Activated naive CD8-positive, alpha-beta T cell treated with anti-CD3 and anti-CD28 coated beads, Interleukin-2, amount 10 ng/mL, durations not matched to agents 7 days and 5 days (primary cell): ENCODE measurements around the gene LCE6A. TPM values are rescaled to one million over a fixed set of nuclear protein-coding genes. Genes with fewer than 3 reads are reported as not detected.

Experiments
- ATAC-seq: fragments of 150-1000 bp; cut with Tn5 transposase; one replicate; pipeline ENCODE4 v1.10.0; 2021; ENCODE audit warnings: low read depth, moderate library complexity
- POLR2A ChIA-PET: fragments of 350-600 bp; sonication (Branson Sonifier 250); formaldehyde crosslinking; loops from one replicate; lab custom pipeline; 2021; ENCODE audit warnings: antibody characterized with exemption; lab: Charles Lee
- DNase-seq: peaks from one replicate; pipeline ENCODE4 v3.0.0; 2021
- H3K27ac Mint-ChIP-seq: one replicate; pipeline ENCODE4 v1.8.0; 2022; ENCODE audit warnings: mild to moderate bottlenecking, mixed read lengths
- H3K27me3 Mint-ChIP-seq: one replicate; pipeline ENCODE4 v1.8.0; 2022; ENCODE audit warnings: mild to moderate bottlenecking, moderate library complexity, mixed read lengths
- H3K36me3 Mint-ChIP-seq: one replicate; pipeline ENCODE4 v1.8.0; 2021; ENCODE audit warnings: mild to moderate bottlenecking, mixed read lengths
- H3K4me1 Mint-ChIP-seq: one replicate; pipeline ENCODE4 v1.8.0; 2021; ENCODE audit warnings: mixed read lengths
- H3K4me3 Mint-ChIP-seq: one replicate; pipeline ENCODE4 v1.8.0; 2022; ENCODE audit warnings: mild to moderate bottlenecking, moderate library complexity, mixed read lengths
- H3K9me3 Mint-ChIP-seq: one replicate; pipeline ENCODE4 v1.8.0; 2021; ENCODE audit warnings: mixed read lengths
- total RNA-seq, 2 experiments: library from RNA; stranded (reverse); gene quantifications; one replicate each; pipeline ENCODE4 v1.2.3, GENCODE V29; 2021

LCE6A gene
- total RNA-seq, 2 experiments from 2014 or later: not detected

DNA sequence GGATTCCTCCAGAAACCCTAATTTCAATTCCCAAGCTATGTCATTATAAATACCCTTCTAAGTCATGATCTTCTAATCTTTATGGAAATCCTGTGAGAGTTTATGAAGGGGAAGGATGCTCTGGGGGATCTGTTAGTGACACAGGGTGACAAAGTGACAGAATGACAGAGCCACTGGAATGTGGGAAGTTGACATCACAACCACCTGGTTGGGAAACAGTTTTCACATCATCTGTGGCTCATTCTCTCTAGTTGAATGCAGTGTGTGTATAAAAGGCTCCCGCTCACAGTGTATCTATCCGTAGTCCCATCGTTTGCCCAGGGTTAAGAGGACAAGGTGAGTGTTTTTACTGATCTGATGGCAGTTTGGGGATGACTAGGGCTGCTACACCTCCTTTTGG lies 17.0 kb downstream of the LCE6A start, which contains the start of gene LCE7A:
LCE7A (plus strand) TSS at position 301 of the 400 bp plus-strand sequence. CDS start 702 bp downstream, outside the sequence.
- POLR2A ChIA-PET: no interaction called here
- DNase-seq (no peak), ATAC-seq (no peak)
- peaks cover 13% of the 10 kb centered on the region for H3K27me3 Mint-ChIP-seq
- H3K9me3 Mint-ChIP-seq: no peaks in the 10 kb centered on the region
- no peaks in the 10 kb centered on the region for H3K4me1 Mint-ChIP-seq
- H3K27ac Mint-ChIP-seq: no peak within 1 kb of the TSS
- no peak within 1 kb of the TSS for H3K4me3 Mint-ChIP-seq
- H3K36me3 Mint-ChIP-seq: no peaks in the 10 kb centered on the region

DNA sequence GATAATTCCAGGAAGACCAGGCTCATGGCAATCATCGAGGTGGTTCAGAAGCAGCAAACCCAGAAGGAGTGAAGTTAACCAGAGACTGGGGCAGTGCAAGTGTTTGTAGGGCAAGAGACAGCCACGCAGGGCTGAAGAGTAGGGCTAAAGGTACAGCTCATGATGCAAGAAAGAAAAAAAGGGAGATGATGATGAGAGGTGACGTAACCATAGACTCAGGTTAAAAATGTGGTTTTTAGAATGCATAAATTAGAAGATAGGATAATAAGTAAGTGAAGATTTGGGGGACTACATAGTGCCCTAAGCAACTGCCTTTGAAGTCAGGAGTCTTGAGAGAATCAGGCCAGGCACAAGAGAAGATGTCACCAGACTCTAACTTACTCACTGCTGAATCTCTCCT lies 17.5 kb downstream of the LCE6A start:
- Mint-ChIP-seq H3K27me3 (peaks cover 13% of the 10 kb centered on the region), H3K27ac (no peak overlapping the region), H3K4me3 (no peak overlapping the region), H3K36me3 (no peaks in the 10 kb centered on the region), H3K4me1 (no peaks in the 10 kb centered on the region), H3K9me3 (no peaks in the 10 kb centered on the region)
- POLR2A ChIA-PET: no interaction called here
- DNase-seq (no peak), ATAC-seq (no peak)

DNA sequence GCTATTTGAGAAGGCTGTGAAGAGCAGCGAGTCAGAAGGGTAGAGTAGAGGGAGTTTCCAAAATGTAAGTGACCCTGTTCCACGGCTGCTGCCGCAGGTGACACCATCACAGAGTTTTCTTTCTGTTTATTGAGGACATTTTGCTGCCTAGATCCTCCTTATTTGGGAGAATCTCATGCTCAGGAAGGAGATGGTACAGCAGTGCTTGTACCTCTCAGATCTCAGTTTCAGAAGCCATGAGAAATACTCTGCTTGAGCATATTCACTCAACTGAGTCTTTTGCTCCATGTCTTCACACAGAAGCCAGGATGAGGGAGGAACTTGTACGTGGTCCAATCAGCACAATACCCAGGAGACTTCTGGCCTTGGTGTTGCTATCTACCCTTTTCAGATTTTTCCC lies 18.7 kb downstream of the LCE6A start:
- no peak overlapping the region for H3K27ac Mint-ChIP-seq
- POLR2A ChIA-PET: no interaction called here
- DNase-seq: no peak
- no peaks in the 10 kb centered on the region for H3K36me3 Mint-ChIP-seq
- H3K9me3 Mint-ChIP-seq: no peaks in the 10 kb centered on the region
- no peak overlapping the region for H3K4me3 Mint-ChIP-seq
- peaks cover 13% of the 10 kb centered on the region for H3K27me3 Mint-ChIP-seq
- no peak for ATAC-seq
- no peaks in the 10 kb centered on the region for H3K4me1 Mint-ChIP-seq

DNA sequence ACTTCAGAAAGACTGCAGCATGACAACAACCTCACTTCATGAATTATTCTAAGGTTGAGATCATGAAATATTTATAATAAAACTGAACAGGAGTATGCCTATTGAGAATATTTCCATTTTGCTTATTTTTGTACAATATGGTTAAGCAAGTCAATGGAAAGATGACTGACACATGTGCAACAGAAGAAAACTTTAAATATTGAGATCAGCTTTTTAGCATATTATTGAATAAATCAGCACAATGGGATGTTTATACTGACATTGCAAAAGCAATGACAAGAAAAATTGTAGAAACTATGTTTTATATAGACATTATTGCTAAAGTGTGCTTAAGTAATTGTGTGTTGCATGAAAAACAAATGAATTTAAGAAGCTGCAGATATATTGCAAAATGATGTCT lies 21.8 kb downstream of the LCE6A start:
- Mint-ChIP-seq H3K4me3 (no peak overlapping the region), H3K27ac (no peak overlapping the region), H3K4me1 (no peaks in the 10 kb centered on the region), H3K27me3 (peaks cover 13% of the 10 kb centered on the region), H3K9me3 (no peaks in the 10 kb centered on the region), H3K36me3 (no peaks in the 10 kb centered on the region)
- DNase-seq (no peak), ATAC-seq (no peak)
- POLR2A ChIA-PET: no interaction called here

DNA sequence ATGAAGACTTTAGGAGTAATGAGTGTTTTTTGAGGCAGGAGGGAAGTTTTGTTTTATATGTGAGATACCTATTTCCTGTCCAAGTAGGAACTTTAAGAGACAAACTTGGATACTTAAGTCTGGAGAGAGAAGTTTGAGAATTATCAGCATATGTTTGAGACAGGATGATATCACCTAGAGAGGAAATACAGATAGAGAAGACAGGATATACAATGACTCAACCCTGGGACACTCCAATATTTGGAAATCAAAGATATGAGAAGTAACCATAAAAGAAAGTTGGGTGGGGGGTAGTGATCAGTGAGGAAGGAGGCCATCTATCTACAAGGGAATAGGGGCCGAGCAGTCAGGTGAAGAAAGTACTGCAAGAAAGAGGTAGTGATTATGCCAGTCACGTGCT lies 23.7 kb downstream of the LCE6A start:
- Mint-ChIP-seq H3K4me1 (no peaks in the 10 kb centered on the region), H3K9me3 (no peaks in the 10 kb centered on the region), H3K36me3 (no peaks in the 10 kb centered on the region), H3K4me3 (no peak overlapping the region), H3K27me3 (peaks cover 5% of the 10 kb centered on the region), H3K27ac (no peak overlapping the region)
- POLR2A ChIA-PET: no interaction called here
- no peak for ATAC-seq
- no peak for DNase-seq

DNA sequence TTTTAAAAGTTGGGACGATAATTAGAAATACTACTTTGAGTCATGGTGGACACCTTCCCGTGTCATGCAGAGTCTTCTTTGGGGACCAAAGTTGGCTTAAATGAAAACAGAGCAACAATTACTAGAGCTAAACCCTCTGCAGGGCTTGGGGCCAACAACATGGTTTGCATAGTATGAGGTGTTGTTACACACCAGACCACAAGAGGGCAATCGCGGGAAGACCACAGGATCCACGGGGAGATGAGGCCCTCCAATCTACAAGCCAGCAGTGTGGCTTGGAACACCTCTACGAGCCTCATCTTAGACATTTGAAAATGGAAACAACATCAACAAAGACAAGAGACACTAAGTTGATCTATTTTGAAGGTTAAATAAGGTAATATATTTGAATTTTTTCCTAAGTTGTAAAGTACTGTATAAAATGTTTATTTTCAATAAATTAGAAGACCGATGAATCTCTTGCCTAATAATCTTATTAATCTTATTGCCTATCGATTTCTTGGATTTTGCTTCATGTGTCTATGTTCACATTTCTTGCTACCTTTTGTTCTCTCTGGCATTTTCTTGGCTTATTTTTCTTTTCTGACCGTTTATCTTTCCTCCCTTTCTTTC lies 27.3 kb downstream of the LCE6A start:
- Mint-ChIP-seq H3K27me3 (peaks cover 3% of the 10 kb centered on the region), H3K36me3 (no peaks in the 10 kb centered on the region), H3K4me1 (no peaks in the 10 kb centered on the region), H3K27ac (no peak overlapping the region), H3K9me3 (no peaks in the 10 kb centered on the region), H3K4me3 (no peak overlapping the region)
- POLR2A ChIA-PET: no interaction called here
- peak; percentile 38 for DNase-seq
- ATAC-seq: peak; percentile 61

DNA sequence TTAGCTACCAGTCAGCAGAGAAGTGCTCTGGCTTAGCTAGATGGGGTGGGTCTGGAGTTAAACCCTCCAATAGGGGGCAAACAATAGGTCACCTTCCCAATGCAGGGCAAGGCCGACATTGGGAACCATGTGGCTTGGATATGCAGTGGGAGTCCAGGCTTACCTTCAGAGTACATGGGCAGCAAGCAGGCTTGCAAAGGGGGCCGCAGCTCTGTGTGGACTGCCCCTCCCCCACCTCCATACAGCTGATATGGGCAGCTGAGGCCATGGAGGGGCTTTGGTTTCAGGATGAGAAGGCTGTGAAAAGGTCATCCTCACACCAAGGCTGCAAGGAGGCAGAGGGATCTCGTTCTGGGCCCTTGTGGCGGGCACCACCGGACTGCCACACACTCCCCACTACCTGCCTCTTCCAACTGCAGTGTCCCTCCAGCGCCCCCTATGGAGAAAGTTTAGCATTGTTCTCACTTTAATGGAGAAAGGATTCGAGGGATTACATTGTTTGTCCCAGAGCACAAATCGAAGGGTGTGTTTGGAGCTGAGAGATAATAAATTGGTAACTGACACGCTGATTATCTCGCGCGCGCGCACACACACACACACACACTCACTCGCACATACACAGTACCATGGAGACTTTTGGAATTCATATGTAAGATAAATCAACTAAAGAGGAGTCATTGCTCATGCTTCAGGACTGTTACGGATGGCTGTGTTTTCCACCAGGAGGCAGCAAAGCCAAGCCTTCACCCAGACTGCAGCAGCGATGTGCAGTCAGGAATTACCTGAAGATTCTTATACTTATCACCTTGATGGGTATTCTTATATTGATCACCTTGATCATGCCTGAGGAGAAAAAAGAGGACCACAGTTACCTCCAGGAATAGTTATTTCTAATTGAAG lies 28.4 kb downstream of the LCE6A start:
- ATAC-seq (no peak), DNase-seq (no peak)
- Mint-ChIP-seq H3K4me1 (no peaks in the 10 kb centered on the region), H3K9me3 (no peaks in the 10 kb centered on the region), H3K36me3 (no peaks in the 10 kb centered on the region), H3K27ac (no peak overlapping the region), H3K27me3 (peaks cover 3% of the 10 kb centered on the region), H3K4me3 (no peak overlapping the region)
- POLR2A ChIA-PET: no interaction called here

DNA sequence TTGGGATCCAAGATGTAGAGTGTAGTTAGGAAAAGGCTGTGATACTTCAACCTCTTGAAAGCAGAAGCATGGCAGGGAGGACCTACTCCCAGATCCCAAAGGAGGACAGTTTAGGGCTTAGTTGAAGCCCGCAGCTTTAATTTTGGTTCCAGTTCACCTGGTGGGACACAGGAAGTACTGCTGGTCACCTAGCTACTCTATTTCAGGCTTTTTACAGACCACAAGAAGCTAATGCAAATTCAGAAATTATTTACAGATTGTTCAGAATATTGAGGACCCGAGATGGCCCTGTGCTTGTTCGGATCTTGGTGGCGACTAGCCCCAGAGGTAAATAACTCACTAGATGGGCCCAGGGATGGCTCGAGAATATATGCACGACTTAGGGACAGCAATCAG lies 29.1 kb downstream of the LCE6A start:
- POLR2A ChIA-PET: no interaction called here
- Mint-ChIP-seq H3K27me3 (peaks cover 3% of the 10 kb centered on the region), H3K36me3 (no peaks in the 10 kb centered on the region), H3K27ac (no peak overlapping the region), H3K4me3 (no peak overlapping the region), H3K9me3 (no peaks in the 10 kb centered on the region), H3K4me1 (no peaks in the 10 kb centered on the region)
- no peak for ATAC-seq
- DNase-seq: no peak

DNA sequence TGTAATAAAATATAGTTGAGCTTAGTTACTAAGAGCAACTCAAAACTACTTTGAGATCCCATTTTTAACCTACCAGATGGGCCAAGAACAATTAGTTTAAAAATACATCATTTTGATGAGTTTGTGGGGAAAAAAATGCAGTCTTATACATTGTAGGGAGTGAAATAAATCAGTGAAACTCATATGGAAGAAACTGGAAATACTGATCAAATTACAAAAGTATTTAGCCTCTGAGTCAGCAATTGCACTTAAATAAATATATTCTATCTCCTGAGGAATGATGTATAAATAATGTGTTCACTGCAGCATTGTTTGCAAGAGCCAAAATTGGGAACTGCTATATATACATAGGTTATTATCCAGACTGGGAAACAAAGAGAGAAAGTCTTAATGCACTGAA lies 30.8 kb downstream of the LCE6A start:
- Mint-ChIP-seq H3K27me3 (peaks cover 3% of the 10 kb centered on the region), H3K4me3 (no peak overlapping the region), H3K27ac (no peak overlapping the region), H3K9me3 (no peaks in the 10 kb centered on the region), H3K4me1 (no peaks in the 10 kb centered on the region), H3K36me3 (no peaks in the 10 kb centered on the region)
- POLR2A ChIA-PET: no interaction called here
- no peak for ATAC-seq
- no peak for DNase-seq

DNA sequence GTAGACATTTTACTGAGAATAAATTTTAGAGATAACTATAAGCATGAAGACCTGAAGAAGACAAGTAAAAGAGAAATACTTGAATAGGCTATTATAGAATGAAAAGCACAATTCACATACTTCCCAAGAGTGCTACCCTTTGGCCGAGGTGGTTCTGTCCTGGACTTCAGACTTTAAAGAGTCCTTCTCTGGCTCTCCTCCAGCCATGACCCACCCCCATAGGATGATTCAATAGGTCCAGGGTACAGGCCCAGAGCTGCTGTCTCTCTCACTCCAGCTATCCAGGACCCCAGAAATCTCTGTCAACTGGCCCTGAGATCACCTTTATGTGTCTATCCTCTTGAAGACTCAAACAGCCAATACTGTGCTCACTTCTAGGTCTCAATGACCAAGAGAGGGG lies 34.2 kb downstream of the LCE6A start:
- Mint-ChIP-seq H3K9me3 (no peaks in the 10 kb centered on the region), H3K27ac (no peak overlapping the region), H3K27me3 (peaks cover 3% of the 10 kb centered on the region), H3K4me3 (no peak overlapping the region), H3K36me3 (no peaks in the 10 kb centered on the region), H3K4me1 (no peaks in the 10 kb centered on the region)
- DNase-seq (no peak), ATAC-seq (no peak)
- POLR2A ChIA-PET: no interaction called here

DNA sequence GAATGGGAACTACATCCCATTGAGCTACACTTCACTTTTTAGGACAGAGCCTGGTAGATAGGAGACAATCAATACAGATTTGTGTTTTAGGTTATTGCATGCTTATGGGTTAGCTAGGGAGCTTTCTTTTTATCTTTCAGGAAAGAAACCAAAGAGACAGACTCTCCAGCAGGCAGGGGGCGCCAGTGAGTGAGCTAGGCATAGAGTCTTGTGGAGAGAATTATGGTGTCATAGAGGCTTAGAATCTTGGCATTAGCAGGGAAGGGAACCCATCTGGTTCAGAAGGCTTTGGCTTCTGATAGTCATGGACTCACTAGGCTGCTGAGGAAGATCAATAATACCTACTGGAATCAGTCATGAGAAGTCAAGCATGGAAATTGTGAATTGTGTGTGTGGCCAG lies 35.4 kb downstream of the LCE6A start, which contains the start of gene SMCP:
SMCP (plus strand) TSS at position 281 of the 400 bp plus-strand sequence. CDS start 6,101 bp downstream, outside the sequence.
- DNase-seq: no peak
- POLR2A ChIA-PET: no interaction called here
- H3K4me1 Mint-ChIP-seq: no peaks in the 10 kb centered on the region
- H3K27ac Mint-ChIP-seq: no peak within 1 kb of the TSS
- H3K4me3 Mint-ChIP-seq: no peak within 1 kb of the TSS
- peaks cover 3% of the 10 kb centered on the region for H3K27me3 Mint-ChIP-seq
- no peaks in the 10 kb centered on the region for H3K36me3 Mint-ChIP-seq
- H3K9me3 Mint-ChIP-seq: no peaks in the 10 kb centered on the region
- no peak for ATAC-seq

DNA sequence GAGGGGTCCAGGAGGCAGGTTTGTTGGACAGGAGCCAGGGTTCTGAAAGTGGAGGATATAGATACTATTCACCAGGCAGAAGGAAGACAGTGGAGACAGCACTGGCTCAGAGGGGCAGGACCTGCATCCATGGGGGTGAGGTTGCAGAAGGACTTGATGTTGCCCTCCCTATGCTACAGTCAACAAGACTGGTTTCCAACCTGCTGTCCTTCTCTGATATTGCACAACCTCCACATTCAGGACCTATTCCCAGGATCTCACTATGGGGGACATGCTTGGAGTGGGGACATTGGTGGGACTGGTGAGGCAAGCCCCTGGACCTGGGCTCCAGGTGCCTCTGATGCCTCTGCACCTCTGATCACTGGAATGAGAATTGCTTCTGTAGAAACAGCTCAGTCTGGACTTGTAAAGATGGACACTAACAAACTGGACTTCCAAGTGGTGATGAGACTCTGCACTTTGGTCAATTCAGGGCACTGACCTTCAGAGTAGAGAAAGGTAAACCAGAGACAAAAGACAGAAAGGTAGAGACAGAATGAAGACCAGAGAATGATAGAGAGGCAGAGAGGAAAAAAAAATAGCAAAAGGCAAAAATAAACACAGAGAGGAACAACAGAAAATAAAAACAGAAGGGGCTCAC lies 37.0 kb downstream of the LCE6A start:
- Mint-ChIP-seq H3K9me3 (no peaks in the 10 kb centered on the region), H3K27ac (no peak overlapping the region), H3K27me3 (peaks cover under 1% of the 10 kb centered on the region), H3K4me3 (no peak overlapping the region), H3K4me1 (no peaks in the 10 kb centered on the region), H3K36me3 (no peaks in the 10 kb centered on the region)
- ATAC-seq (no peak), DNase-seq (no peak)
- POLR2A ChIA-PET: no interaction called here

DNA sequence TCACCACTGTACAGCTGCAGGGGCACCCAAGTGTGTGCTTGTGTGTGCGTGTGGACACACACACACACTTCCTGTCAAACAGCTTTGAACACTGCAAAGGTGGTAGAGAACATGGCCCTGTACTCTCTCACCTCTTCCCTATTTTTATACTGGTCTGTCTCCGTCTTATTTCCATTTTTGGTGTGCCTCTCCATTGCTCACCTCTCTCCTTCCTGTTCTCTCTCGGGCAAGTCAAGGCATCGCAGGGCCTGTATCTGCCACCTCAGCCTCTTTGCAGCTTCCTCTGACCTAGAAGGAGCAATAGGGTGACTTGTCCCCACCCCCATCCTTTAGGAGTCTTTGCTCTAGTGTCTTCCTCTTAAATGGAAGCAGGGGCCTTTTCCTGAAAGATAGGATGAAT lies 37.7 kb downstream of the LCE6A start:
- POLR2A ChIA-PET: no interaction called here
- Mint-ChIP-seq H3K4me1 (no peaks in the 10 kb centered on the region), H3K27me3 (no peaks in the 10 kb centered on the region), H3K4me3 (no peak overlapping the region), H3K27ac (no peak overlapping the region), H3K36me3 (no peaks in the 10 kb centered on the region), H3K9me3 (no peaks in the 10 kb centered on the region)
- ATAC-seq (no peak), DNase-seq (no peak)
